Femur (tissue), 1 donor: ENCODE data around the gene PRDM16.

Source experiments
- DNase-seq: peaks from one replicate; pipeline ENCODE4 v3.0.0-alpha.2; 2017

The PRDM16 gene

GRCh38 chr1:3368711-3369445 lies 299.9 kb downstream of the PRDM16 start:
- DNase-seq: no peak

GRCh38 chr1:3369446-3370076 lies 300.6 kb downstream of the PRDM16 start:
- peak; percentile 75 for DNase-seq

GRCh38 chr1:3370856-3371703 lies 302.1 kb downstream of the PRDM16 start:
- DNase-seq: no peak

- no peak for DNase-seq
Observed at GRCh38 chr1:3372317-3372716, 303.3 kb downstream of the PRDM16 start.

- DNase-seq: no peak
Observed at GRCh38 chr1:3373175-3373574, 304.2 kb downstream of the PRDM16 start.

- DNase-seq: no peak
Observed at GRCh38 chr1:3373700-3374405, 304.9 kb downstream of the PRDM16 start.

- no peak for DNase-seq
Observed at GRCh38 chr1:3375245-3375644, 306.2 kb downstream of the PRDM16 start.

GRCh38 chr1:3377166-3377565 lies 308.2 kb downstream of the PRDM16 start:
- no peak for DNase-seq

- no peak for DNase-seq
Observed at GRCh38 chr1:3377604-3378279, 308.7 kb downstream of the PRDM16 start.

GRCh38 chr1:3378411-3379208 lies 309.6 kb downstream of the PRDM16 start:
- no peak for DNase-seq

GRCh38 chr1:3379934-3380333 lies 310.9 kb downstream of the PRDM16 start:
- no peak for DNase-seq

- no peak for DNase-seq
Observed at GRCh38 chr1:3380469-3380868, 311.5 kb downstream of the PRDM16 start.

- no peak for DNase-seq
Observed at GRCh38 chr1:3381901-3382300, 312.9 kb downstream of the PRDM16 start.

GRCh38 chr1:3382326-3383057 lies 313.5 kb downstream of the PRDM16 start:
- no peak for DNase-seq

GRCh38 chr1:3383679-3384078 lies 314.7 kb downstream of the PRDM16 start:
- no peak for DNase-seq

GRCh38 chr1:3384407-3384806 lies 315.4 kb downstream of the PRDM16 start:
- no peak for DNase-seq

- no peak for DNase-seq
Observed at GRCh38 chr1:3386205-3387002, 317.4 kb downstream of the PRDM16 start.

- no peak for DNase-seq
Observed at GRCh38 chr1:3387401-3387800, 318.4 kb downstream of the PRDM16 start.

GRCh38 chr1:3389093-3389833 lies 320.3 kb downstream of the PRDM16 start:
- DNase-seq: no peak
